ENCODE measurements around the gene VTCN1.
"Not testable (repeated sequence)": the region's sequence is repeated elsewhere in the genome, so short reads cannot be mapped to it uniquely, and the experiment has no call there.

VTCN1 gene

GRCh38 chr1:117121589-117122329, 89.0 kb downstream of the VTCN1 start, which contains the start of gene TRIM45:
TSS of gene TRIM45 (minus strand) at chr1:117121749. CDS start at chr1:117121201, 548 bp downstream.
- DNase-seq = peak; percentile 88

- no peak for DNase-seq
Observed at GRCh38 chr1:117120774-117121588, 89.7 kb downstream of the VTCN1 start.

GRCh38 chr1:117119144-117119543, 91.6 kb downstream of the VTCN1 start:
- DNase-seq = not testable (repeated sequence)

- DNase-seq = no peak
Observed at GRCh38 chr1:117118137-117118536, 92.6 kb downstream of the VTCN1 start.

- DNase-seq = no peak
Observed at GRCh38 chr1:117117697-117118096, 93.0 kb downstream of the VTCN1 start.

GRCh38 chr1:117116784-117117130, 94.0 kb downstream of the VTCN1 start:
- peak; percentile 17 for DNase-seq

- no peak for DNase-seq
Observed at GRCh38 chr1:117116090-117116783, 94.5 kb downstream of the VTCN1 start.

- DNase-seq = no peak
Observed at GRCh38 chr1:117114877-117115276, 95.8 kb downstream of the VTCN1 start.

GRCh38 chr1:117113199-117113598, 97.5 kb downstream of the VTCN1 start:
- peak; percentile 46 for DNase-seq

GRCh38 chr1:117112047-117112717, 98.5 kb downstream of the VTCN1 start:
- DNase-seq = peak; percentile 33

- DNase-seq = no peak
Observed at GRCh38 chr1:117110774-117111173, 100.0 kb downstream of the VTCN1 start.

GRCh38 chr1:117107364-117107763, 103.4 kb downstream of the VTCN1 start:
- DNase-seq = no peak

- no peak for DNase-seq
Observed at GRCh38 chr1:117106478-117106877, 104.2 kb downstream of the VTCN1 start.

- no peak for DNase-seq
Observed at GRCh38 chr1:117105722-117106121, 105.0 kb downstream of the VTCN1 start.

- no peak for DNase-seq
Observed at GRCh38 chr1:117104986-117105385, 105.7 kb downstream of the VTCN1 start.

GRCh38 chr1:117101858-117102257, 108.9 kb downstream of the VTCN1 start:
- not testable (repeated sequence) for DNase-seq

GRCh38 chr1:117101334-117101733, 109.4 kb downstream of the VTCN1 start:
- DNase-seq = no peak

- no peak for DNase-seq
Observed at GRCh38 chr1:117098287-117098890, 112.3 kb downstream of the VTCN1 start.

- no peak for DNase-seq
Observed at GRCh38 chr1:117097443-117097842, 113.3 kb downstream of the VTCN1 start.

GRCh38 chr1:117096951-117097408, 113.7 kb downstream of the VTCN1 start:
- no peak for DNase-seq

GRCh38 chr1:117094841-117095604, 115.7 kb downstream of the VTCN1 start:
- DNase-seq = no peak
